ENCODE data around the gene JUN. TPM values are rescaled to one million over a fixed set of nuclear protein-coding genes. Genes with fewer than 3 reads are reported as not detected.
"Not testable (repeated sequence)": the region's sequence is repeated elsewhere in the genome, so short reads cannot be mapped to it uniquely, and the experiment has no call there.

The JUN gene
- total RNA-seq, 6 donors from 2014 or later: 142 to 400 (median 236) TPM

DNA sequence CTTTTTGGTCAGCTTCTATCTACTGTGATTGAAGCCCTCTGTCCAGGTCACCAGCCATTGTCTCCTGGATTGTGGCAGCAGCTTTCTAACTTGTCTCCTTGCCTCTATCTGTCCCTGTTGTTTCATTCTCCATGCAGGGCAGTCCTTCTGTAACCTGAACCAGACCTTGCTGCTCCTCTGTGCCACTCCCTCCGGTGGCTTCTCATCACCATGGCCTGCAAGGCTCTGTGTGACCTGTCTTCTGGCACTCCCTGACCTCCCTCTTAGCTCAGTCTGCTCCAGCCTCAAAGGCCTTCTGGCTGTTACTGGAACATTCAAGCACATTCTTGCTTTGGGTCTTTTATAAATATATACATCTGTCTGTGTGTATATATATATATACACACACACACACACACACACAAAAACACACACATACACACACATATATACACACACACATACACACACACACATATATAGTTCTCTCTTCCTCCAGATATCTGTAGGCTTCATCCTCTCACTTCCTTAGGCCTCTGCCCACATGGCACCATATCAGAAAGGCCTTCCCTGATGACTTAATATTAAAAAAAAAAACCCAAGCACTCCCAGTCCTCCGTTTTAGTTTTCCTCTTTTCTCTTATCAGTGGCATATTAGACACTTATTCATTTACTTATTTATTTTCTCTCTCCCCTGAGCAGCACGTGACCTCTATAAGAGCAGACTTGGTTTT is 21.2 kb upstream of the JUN start:
- no peaks in the 10 kb centered on the region for H3K9me3 ChIP-seq
- ATAC-seq (ENCODE audit: low FRiP score in 2 of 2) (no peak), DNase-seq (no peak)
- H3K27me3 ChIP-seq: no peaks in the 10 kb centered on the region
- TF ChIP-seq POLR2A (IDR thresholded peaks at IDR 0.05) (no peak), POLR2AphosphoS5 (IDR thresholded peaks at IDR 0.05) (no peak), EP300 (IDR thresholded peaks at IDR 0.05) (no peak)
- TF ChIP-seq, protein P1, sequence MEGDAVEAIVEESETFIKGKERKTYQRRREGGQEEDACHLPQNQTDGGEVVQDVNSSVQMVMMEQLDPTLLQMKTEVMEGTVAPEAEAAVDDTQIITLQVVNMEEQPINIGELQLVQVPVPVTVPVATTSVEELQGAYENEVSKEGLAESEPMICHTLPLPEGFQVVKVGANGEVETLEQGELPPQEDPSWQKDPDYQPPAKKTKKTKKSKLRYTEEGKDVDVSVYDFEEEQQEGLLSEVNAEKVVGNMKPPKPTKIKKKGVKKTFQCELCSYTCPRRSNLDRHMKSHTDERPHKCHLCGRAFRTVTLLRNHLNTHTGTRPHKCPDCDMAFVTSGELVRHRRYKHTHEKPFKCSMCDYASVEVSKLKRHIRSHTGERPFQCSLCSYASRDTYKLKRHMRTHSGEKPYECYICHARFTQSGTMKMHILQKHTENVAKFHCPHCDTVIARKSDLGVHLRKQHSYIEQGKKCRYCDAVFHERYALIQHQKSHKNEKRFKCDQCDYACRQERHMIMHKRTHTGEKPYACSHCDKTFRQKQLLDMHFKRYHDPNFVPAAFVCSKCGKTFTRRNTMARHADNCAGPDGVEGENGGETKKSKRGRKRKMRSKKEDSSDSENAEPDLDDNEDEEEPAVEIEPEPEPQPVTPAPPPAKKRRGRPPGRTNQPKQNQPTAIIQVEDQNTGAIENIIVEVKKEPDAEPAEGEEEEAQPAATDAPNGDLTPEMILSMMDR (IDR thresholded peaks at IDR 0.05): no peak
- 71 to 73% methylated on average over 3 of the region's 3 CpGs for WGBS, 2 donors
- H3K4me3 ChIP-seq: no peak overlapping the region
- H3K36me3 ChIP-seq: no peaks in the 10 kb centered on the region
- H3K4me1 ChIP-seq: peaks cover 0 to 14% (median 9%) of the 10 kb centered on the region in 4 donors
- H3K27ac ChIP-seq: no peak overlapping the region

DNA sequence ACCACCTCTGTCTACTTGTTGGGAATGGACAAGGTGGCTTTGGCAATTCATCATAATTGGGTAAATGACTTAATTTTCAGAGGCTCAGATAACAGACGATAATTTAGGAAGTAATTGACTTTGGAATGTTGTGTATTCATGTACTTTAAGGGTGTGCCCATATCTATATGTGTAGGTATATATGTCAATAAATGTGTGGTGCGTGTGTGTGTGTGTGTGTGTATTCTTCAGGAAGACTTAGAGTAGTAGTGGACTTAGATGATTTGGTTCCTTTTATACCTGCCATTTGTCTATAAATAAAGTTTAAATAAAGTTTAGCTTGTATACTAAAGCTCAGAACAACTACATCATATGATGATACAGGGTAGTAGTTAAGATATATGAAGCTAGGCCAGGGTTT is 20.0 kb upstream of the JUN start:
- DNase-seq: no peak
- Histone ChIP-seq H3K36me3 (no peaks in the 10 kb centered on the region), H3K4me3 (no peak overlapping the region), H3K9me3 (no peaks in the 10 kb centered on the region), H3K27ac (no peak overlapping the region), H3K4me1 (peaks cover 0 to 2% (median 1%) of the 10 kb centered on the region in 4 donors), H3K27me3 (no peaks in the 10 kb centered on the region)
- TF ChIP-seq POLR2A (IDR thresholded peaks at IDR 0.05): no peak
- TF ChIP-seq, protein P1 (IDR thresholded peaks at IDR 0.05): no peak
- TF ChIP-seq EP300 (IDR thresholded peaks at IDR 0.05): no peak
- no peak for TF ChIP-seq POLR2AphosphoS5 (IDR thresholded peaks at IDR 0.05)
- ATAC-seq (ENCODE audit: low FRiP score in 2 of 2): no peak
- WGBS, 2 donors: 86% methylated on average over 2 of the region's 2 CpGs

DNA sequence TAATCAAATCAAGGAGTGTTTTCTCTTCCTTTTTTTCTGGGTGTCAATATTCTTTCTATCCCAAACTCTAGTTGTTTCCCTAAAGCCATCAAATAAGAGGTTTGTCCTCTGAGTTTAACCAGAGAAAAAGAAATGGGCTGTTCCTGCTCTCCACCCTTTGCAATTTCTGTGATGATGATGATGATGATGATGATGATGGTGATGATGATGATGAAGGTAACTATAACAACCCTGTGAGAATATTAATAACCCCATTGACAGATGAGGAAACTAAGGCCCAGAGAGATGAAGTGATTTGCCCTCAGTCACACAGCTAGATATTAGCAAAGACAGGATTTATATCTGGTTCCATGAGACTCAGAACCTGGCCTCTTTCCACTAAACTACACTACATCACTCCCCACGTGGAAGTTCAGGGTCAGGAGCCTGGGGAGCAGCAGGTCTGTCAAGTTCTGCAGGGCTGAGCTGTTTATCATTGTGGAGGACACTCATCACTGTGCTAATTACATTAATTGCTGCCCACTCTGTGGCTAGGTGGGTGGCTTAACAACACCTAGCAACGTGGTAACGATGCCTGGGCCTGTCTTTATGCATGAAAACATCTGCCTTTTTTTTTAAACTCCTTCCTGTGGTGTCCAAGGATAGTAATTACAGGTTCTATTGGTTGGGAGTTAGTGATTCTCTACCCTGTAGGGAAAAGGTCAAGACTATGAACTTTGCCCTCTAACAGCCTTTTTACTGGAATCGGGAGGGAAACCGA is 19.0 kb upstream of the JUN start:
- no peak for ATAC-seq (ENCODE audit: low FRiP score in 2 of 2)

DNA sequence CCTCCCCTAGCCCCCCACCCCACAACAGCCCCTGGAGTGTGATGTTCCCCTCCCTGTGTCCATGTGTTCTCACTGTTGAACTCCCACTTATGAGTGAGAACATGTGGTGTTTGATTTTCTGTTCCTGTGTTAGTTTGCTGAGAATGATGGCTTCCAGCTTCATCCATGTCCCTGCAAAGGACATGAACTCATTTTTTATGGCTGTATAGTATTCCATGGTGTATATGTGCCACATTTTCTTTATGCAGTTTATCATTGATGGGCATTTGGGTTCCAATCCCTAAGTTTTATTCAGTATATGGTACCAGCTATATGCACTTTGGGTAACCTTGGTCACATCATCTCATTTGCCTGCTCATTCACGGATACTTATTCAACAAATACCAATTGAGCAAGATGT is 17.4 kb upstream of the JUN start:
- H3K9me3 ChIP-seq; H3K36me3 ChIP-seq; ATAC-seq (ENCODE audit: low FRiP score in 2 of 2); H3K27ac ChIP-seq; H3K4me3 ChIP-seq; DNase-seq; H3K4me1 ChIP-seq; H3K27me3 ChIP-seq: not testable (repeated sequence)
- WGBS, 2 donors: 93 to 94% methylated on average over 1 of the region's 1 CpG

More for the DNA sequence above, 19.0 kb upstream of the JUN start:
- no peak for DNase-seq
- no peak for TF ChIP-seq EP300 (IDR thresholded peaks at IDR 0.05)
- H3K27me3 ChIP-seq: no peaks in the 10 kb centered on the region
- 74 to 77% methylated on average over 5 of the region's 5 CpGs for WGBS, 2 donors
- no peaks in the 10 kb centered on the region for H3K9me3 ChIP-seq
- no peak overlapping the region for H3K27ac ChIP-seq
- no peaks in the 10 kb centered on the region for H3K4me1 ChIP-seq
- H3K4me3 ChIP-seq: no peak overlapping the region
- no peaks in the 10 kb centered on the region for H3K36me3 ChIP-seq

DNA sequence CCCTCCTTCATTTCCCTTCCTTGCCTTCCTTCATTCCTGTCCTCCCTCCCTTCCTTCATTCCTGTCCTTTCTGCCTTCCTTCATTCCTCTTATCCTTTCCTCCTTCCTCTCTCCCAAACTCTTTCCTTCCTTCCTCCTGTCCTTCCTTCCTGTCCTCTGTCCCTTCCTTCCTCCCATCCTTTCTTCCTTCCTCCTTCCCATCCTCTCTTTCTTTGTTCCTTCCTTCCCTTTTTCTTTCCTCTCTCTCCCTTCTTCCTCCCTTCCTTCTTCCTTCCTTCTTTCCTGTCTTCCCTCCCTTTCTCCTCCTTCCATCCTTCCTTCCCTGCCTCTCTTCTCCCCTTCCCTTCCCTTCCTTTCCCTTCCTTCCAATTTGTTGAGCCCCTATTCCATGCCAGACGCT is 15.8 kb upstream of the JUN start:
- H3K4me3 ChIP-seq: no peak overlapping the region
- TF ChIP-seq POLR2AphosphoS5 (IDR thresholded peaks at IDR 0.05) (no peak), EP300 (IDR thresholded peaks at IDR 0.05) (no peak), POLR2A (IDR thresholded peaks at IDR 0.05) (no peak)
- TF ChIP-seq, protein P1 (IDR thresholded peaks at IDR 0.05): no peak
- H3K9me3 ChIP-seq: no peaks in the 10 kb centered on the region
- no peaks in the 10 kb centered on the region for H3K27me3 ChIP-seq
- DNase-seq (no peak), ATAC-seq (ENCODE audit: low FRiP score in 2 of 2) (no peak)
- 96 to 100% methylated on average over 1 of the region's 1 CpG for WGBS, 2 donors
- no peak overlapping the region for H3K27ac ChIP-seq
- H3K36me3 ChIP-seq: no peaks in the 10 kb centered on the region
- no peaks in the 10 kb centered on the region for H3K4me1 ChIP-seq
